ENCODE results near the gene DPEP3.
"Not testable (repeated sequence)": the region's sequence is repeated elsewhere in the genome, so short reads cannot be mapped to it uniquely, and the experiment has no call there.

DPEP3 gene

DNA sequence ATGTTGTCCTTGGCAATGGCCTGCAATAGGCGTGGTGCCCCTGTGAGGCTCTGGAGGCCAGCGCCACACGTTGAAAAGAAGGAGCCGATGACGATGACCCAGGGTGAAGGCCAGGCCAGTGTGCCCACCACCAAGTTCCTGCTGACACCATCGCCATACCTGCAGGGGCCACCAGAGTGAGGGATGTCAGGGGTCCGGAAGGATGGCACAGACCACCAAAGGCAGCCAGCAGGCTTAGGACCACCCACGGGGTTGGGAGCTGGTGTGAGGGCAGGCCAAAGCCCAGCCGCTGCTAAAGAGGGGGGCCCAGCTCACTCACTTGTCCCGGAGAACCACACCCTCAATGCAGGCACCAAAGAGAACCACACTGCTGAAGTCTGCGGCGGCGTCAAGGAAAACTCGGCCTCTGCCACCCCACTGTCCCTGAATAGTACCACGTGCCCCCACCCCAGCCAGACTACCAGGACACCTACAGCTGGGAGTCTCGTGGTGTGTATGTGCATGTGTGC, 29.9 kb downstream of the DPEP3 start:
- intact Hi-C loops (cut with DNase I), result no loop called here
- DNase-seq, result no peak

- intact Hi-C loops (cut with DNase I), result no loop called here
- DNase-seq, result no peak
These were observed 30.7 kb downstream of the DPEP3 start for GRCh38 chr16:67949645-67950044.

DNA sequence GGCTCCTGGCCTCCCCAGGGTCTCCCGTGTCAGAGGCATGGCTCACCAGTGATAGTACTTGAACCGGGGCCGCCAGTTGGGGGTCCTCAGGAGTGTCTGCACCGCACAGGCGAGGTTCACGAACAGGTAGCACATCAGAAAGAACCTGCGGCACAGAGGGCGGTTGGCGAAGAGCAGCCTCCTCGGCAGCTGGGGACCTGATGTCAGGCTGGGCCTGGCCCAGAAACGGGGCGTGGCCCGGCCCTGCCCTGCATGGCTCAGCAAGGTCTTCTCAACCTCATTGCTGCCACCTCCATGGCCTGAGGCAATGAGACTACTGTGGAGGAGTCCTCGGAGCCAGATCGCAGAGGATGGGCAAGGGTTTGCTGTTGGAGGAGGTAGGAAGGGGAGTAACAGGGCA, 32.3 kb downstream of the DPEP3 start:
- no peak for DNase-seq
- intact Hi-C loops (cut with DNase I), result no loop called here

DNA sequence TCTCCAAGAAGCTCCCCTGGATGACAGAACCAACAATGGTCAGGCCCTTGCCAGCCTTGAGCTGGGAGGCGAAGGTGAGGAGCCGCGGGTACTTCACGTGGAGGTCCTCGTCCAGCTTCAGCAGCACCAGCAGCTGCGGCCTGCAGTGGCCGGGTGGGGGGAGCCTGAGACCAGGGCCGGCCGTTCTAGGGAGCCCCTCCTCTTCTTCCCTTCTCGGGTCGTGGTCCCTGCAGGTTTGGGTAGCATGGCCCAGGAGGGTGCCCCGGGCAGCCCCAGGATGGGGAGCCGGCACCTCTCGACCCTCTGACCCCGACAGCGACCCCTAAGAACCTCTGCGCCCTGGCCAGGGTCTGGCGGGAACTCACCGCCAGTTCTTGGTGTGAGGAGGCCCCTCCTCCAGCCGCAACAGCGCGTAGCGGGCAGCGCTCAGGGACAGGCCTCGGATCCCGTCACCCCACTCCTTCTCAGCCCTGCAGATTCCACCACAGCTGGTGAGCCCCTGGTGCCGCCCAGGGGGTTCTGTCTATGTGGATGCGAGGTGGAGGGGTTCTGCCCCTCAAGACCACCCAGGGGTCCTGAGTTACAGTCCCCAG, 33.2 kb downstream of the DPEP3 start:
- DNase-seq, result no peak
- intact Hi-C loops (cut with DNase I), result no loop called here

DNA sequence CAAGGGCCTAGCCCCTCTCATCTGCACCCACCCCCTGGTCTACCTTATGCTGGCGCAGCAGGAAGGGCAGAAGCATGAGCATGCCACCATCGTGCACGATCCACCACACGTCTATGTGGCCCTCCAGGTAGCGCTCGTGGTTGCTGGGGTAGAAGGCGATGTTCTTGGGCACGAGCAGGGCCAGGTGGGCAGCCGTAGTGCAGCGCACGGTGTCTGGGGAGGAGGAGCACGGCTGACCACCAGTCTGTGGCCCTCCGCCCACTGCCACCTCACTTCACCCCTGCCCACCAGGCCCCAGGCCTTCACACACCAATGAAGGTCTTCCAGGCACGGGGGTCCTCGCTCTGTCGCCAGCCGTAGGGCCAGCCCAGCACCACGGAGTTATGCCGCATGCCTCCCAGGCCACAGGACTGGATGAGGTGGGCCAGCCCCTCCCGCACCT, 34.1 kb downstream of the DPEP3 start:
- intact Hi-C loops (cut with DNase I), result no loop called here
- no peak for DNase-seq

DNA sequence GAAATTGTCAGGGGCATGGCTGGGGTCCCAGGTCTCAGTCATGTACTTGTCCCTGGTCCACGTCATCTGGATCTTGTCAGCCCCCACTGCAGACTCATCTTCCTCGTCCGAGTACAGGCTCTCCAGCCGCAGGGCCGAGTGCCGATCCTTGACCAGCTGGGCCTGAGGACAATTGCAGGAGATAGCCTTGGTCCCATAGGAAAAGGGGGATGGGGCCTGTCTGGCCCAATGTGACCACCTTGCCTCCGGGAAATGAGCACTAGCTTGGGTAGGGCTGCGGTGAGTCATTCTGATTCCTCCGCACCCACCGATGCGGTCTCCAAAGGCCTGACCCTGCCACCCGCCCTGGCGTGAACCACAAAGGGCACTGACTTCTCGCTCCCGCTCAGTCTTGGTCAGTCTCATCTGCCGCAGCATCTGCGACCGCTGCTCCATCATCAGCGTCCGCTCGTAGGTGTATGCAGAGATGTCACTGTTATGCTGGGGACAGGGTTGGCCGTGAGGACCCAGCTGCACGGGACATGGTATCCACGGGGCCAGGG, 34.8 kb downstream of the DPEP3 start:
- intact Hi-C loops (cut with DNase I), result no loop called here
- DNase-seq, result no peak

DNA sequence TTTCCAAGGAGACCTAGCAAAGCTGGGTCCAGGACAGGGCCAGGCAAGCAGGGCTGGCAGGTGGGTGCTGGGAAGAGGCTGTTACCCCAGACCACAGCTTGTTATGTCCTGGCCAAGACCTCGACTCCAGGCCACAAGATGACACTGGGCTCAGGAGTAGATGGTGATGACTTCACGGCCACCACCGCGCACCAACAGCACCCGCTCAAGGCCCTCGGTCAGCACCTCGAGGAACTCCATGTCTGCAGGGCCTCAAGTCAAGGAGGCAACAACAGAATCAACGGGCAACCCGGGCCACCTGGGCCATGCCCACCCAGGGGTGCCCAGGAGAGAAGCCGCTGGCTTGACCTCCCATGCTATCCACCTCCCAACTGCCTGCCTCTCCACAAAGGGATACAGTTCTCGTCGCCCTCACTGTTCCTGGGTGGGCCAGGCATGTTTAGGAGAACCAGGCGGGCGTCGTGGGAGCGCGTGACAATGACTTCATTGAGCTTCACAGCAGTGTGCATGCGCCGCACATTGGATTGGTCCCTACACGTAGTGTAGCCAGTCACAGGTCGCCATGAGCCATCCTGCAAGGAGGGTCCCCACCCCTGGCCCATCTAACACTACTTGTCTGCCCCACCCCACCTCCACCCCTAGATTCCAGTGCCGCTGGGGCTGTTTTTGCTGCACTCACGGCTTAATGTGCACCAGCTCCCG, 35.5 kb downstream of the DPEP3 start:
- intact Hi-C loops (cut with DNase I), result no loop called here
- DNase-seq, result no peak

GRCh38 chr16:67943619-67944504, 36.4 kb downstream of the DPEP3 start, which contains the start of gene LCAT:
TSS of gene LCAT (minus strand) at chr16:67944120. CDS start at chr16:67944101, 19 bp downstream.
- peak; percentile 64 to 92 (median 83) for DNase-seq
- intact Hi-C loops (cut with DNase I), result no loop called here

GRCh38 chr16:67943256-67943618, 37.1 kb downstream of the DPEP3 start:
- DNase-seq, result no peak
- intact Hi-C loops (cut with DNase I), result no loop called here

DNA sequence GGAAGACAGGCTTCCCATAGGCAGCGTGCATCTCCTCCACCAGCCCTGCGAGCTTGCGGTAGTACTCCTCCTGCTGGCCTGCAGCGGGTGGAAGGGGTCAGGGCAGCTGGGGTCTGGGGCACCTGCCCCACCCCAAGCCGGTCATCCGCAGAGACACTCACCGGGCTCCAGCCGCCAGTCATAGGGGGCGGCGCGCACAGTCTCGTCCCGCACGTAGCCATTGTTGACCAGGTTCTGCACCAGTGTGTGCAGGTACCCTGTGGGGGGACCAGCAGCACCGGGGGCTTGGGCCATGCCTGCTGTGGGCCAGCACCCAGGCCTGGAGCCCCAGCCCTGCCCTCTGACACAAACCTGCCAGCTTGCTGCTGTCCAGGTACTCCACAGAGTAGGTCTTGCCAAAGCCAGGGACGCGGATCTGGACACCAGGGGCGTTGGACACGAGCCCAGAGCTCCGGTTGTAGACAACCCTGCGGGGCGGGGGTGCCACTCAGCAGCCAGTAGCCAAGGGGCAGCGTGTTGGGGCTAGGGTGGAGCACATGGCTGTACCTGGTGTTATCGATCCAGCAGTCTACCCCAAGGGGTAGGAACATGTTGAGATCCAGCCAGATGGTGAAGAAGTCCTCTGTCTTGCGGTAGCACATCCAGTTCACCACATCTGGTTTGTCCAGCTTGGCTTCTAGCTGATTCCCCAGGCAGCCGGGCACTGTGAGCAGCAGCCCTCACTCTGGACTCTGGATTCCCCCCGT, 37.6 kb downstream of the DPEP3 start:
- intact Hi-C loops (cut with DNase I), result no loop called here
- DNase-seq, result no peak

GRCh38 chr16:67942200-67942509, 38.1 kb downstream of the DPEP3 start:
- peak in 19 of 42 donors; percentile 40 to 76 (median 59) for DNase-seq

GRCh38 chr16:67941469-67942199, 38.7 kb downstream of the DPEP3 start:
- no peak for DNase-seq
- intact Hi-C loops (cut with DNase I), result no loop called here

More at GRCh38 chr16:67942200-67942509, 38.1 kb downstream of the DPEP3 start:
- intact Hi-C loops (cut with DNase I), result no loop called here

DNA sequence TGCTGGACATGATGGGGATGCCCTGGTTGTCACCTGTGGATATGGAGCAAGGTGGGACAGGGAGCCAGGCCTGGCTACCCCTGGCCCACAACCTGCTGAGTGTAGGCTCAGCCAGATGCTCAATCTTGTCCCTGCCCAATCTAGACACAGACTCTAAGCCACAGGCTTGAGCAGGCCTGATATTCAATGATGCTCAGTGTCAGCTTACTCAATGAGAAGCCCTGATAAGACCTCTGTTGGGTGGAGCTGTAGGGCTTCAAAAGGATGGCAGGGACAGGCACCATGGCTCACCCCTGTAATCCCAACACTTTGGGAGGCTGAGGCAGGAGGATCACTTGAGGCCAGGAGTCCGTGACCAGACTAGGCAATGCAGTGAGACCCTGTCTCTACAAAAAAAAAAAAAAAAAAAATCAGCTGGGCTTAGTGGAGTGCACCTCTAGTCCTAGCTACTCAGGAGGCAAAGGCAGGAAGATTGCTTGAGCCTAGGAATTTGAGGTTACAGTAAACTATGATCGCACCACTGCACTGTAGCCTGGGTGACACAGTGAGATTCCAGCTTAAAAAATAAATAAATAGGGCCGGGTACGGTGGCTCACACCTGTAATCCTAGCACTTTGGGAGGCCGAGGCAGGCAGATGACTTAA, 39.7 kb downstream of the DPEP3 start:
- intact Hi-C loops (cut with DNase I), result no loop called here
- no peak for DNase-seq

- intact Hi-C loops (cut with DNase I), result no loop called here
- DNase-seq, result peak in 16 of 42 donors; percentile 42 to 78 (median 60)
These were observed 40.5 kb downstream of the DPEP3 start for GRCh38 chr16:67939507-67940445.

DNA sequence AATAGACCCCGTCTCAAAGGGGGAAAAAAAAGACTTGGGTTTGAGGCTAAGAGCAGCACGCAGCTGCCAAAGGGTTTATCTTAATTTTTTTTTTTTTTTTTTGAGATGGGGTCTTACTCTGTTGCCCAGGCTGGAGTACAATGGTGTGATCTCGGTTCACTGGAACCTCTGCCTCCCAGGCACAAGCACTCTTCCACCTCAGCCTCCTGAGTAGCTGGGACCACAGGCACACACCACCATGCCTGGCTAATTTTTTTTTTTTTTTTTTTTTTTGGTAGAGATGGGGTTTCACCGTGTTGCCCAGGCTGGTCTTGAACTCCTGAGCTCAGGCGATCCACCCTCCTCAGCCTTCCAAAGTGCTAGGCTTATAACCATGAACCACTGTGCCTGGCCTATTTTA, 42.6 kb downstream of the DPEP3 start:
- intact Hi-C loops (cut with DNase I); DNase-seq: not testable (repeated sequence)

DNA sequence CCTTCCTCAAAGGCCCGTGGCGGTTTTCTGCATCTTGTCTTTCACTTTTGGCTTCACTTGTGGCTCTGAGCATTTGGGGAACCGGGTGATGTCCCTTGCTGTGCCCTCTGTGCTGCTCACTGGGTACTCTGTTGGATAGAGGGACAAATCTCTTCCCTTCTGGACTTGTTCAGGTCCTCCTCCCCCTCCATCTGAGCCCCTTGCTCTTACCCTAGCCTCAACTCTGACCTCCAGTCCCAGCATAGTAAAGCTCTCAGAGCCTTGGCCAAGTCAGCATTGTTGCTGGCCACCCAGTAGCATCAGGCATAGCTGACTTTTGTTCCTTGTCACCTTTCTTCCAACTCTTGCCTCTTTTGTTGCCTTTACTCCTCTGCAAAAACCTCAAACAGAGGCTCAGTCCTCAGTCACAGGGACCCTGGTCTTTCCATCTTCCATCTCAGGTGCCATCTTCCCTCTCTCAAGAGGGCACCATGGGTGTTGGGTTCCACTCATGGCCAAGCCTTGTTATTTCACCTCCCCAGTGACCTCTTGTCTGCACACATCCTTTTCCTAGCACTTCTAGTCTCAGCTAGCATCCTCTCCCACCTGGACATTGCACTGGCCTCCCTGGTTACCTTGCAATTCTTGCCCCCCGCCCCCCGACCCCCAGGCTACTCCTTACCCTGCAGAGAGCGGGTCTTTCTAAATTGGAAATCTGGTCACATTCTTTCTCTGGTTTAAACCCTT, 43.3 kb downstream of the DPEP3 start:
- intact Hi-C loops (cut with DNase I), result no loop called here

More for the DNA sequence above, 43.3 kb downstream of the DPEP3 start:
- peak in 10 of 42 donors; percentile 43 to 78 (median 56) for DNase-seq

Measured in head of caudate nucleus (tissue), 42 donors.